ENCODE measurements around the gene CDK9.

Gene CDK9

GRCh38 chr9:127761491-127761956 is 24.3 kb upstream of the CDK9 start:
- no peak for DNase-seq (ENCODE audit: low spot score)

DNA sequence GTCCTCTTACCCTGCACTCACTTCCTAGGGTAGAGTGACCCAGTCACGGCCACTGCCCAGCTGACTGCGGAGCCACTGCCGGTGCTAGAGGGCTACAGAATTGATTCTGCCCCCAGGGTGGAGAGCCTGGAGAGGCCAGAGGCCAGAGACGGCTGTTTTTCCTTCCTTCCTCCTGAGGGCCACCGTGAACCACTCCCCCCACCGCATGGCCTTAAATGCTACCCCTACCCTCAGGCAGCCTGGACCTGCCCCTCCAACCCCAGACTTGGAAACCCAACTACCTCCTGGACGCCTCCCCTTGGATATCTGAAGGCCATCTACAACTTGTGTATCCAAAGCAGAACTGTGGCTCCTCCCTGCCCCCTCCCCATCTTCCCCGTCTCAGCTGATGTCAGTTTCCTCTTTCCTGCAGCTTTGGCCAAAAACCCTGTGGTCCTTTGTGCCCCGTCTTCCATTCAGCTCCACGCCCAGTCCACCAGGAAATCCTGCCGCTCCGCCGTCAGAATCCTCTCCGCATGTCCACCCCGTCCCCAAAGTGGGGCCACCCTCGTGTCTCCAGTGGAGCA is 23.6 kb upstream of the CDK9 start:
- no peak for DNase-seq (ENCODE audit: low spot score)

GRCh38 chr9:127763918-127764384 is 21.9 kb upstream of the CDK9 start:
- DNase-seq (ENCODE audit: low spot score): no peak

- DNase-seq (ENCODE audit: low spot score): no peak
Observed at GRCh38 chr9:127765418-127765817, 20.4 kb upstream of the CDK9 start.

DNA sequence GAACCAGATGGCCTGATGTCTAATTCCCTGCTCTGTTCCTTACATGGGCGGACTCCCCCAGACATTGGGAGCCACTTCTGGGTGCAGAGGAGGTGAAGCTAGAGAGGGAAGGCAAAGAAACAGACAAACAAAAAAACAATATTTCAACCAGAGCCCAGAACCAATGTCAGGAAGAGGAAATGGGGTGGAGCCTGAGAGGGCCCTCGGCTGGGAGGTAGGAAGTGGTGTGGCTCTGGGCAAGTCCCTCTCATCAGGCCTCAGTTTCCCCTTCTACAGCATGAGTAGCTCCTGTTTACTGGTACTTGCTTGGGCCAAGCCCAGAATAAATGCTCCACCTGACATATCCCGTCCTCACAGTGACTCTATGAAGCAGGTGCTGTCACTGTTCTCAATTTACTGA is 18.4 kb upstream of the CDK9 start:
- DNase-seq (ENCODE audit: low spot score): no peak

- DNase-seq (ENCODE audit: low spot score): no peak
Observed at GRCh38 chr9:127767909-127768331, 17.9 kb upstream of the CDK9 start.

GRCh38 chr9:127768698-127769097 is 17.1 kb upstream of the CDK9 start:
- DNase-seq (ENCODE audit: low spot score): no peak

DNA sequence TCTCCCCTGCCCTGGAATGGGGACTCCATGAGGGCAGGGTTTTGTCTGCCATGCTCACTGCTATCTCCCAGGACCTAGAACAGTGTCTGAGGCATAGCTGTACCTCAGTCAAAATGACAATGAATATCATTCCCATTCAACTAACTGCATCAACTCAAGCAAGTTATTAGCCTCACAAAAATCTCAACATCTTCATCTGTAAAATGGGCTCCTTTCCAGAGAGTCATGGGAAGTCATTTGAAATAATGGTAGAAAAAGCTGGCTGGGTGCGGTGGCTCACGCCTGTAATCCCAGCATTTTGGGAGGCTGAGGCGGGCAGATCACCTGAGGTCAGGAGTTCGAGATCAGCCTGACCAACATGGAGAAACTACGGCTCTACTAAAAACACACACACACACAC is 16.7 kb upstream of the CDK9 start:
- no peak for DNase-seq (ENCODE audit: low spot score)

GRCh38 chr9:127769929-127770582 is 15.8 kb upstream of the CDK9 start:
- no peak for DNase-seq (ENCODE audit: low spot score)

DNA sequence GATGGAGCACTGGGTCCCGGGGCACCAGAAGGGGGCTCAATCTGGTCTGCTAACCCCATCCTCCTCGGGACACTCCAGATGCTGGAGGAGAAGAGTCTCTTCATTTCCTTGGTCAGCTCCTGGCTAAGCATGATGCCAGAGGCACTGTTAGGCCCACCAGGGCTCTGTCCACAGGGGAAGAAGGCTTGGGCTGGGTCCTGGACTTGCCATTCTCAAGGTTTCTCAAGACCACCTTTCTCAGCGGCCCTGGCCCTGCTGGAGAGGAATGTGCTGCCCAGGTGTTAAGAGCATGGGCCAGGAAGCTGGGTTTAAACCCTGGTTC is 15.3 kb upstream of the CDK9 start:
- no peak for DNase-seq (ENCODE audit: low spot score)

DNA sequence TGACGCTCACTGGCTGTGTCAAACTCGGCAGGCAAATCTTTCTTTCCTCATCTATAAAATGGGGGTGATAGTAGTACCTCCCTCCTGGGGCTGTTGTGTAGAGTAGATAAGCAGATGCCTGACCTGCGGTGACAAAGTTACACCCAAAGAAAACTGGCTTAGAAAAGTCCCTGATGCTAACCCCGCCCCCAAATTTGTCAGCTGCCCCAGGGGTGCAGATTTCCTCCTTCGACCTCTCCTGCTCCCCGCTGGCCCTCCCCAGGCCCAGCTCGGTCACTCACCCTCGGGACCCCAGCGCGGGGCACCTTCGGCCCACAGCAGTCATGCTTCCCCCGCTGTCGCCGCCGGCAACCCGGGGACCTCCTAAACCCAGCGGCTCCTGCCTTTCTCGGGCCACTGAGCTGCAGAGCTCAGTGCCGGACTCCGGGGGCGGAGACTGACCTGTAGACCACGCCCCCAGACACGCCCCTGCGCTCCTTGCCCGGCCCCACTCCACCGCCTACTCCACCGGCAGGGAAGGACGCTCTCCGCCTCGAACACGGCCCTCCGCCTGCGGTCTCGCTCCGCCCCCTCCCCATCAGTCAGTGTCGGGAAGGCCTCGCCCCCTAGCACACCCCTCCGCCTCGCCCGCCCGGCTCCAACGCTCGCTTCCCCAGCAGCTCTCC is 14.8 kb upstream of the CDK9 start:
- DNase-seq (ENCODE audit: low spot score): peak; percentile 98

GRCh38 chr9:127771570-127772189 is 14.2 kb upstream of the CDK9 start:
- no peak for DNase-seq (ENCODE audit: low spot score)

DNA sequence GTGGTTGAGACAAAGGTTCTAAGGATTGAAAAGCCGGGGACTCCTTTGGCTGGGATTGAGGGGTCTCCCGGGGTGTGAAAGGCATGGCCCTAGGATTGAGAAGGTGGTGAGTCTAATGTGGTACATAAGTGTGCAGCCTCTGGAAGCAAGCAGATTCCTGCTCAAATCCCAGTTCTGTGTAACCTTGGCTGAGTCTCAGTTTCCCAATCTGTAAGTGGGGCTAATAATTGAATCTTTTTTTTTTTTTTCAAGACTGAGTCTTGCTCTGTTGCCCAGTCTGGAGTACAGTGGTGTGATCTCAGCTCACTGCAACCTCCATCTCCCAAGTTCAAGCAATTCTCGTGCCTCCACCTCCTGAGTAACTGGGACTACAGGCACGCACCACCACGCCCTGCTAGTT is 13.2 kb upstream of the CDK9 start:
- no peak for DNase-seq (ENCODE audit: low spot score)

- DNase-seq (ENCODE audit: low spot score): no peak
Observed at GRCh38 chr9:127773272-127773671, 12.6 kb upstream of the CDK9 start.

- no peak for DNase-seq (ENCODE audit: low spot score)
Observed at GRCh38 chr9:127773981-127774380, 11.9 kb upstream of the CDK9 start.

GRCh38 chr9:127776195-127776923 is 9.5 kb upstream of the CDK9 start:
- DNase-seq (ENCODE audit: low spot score): no peak

DNA sequence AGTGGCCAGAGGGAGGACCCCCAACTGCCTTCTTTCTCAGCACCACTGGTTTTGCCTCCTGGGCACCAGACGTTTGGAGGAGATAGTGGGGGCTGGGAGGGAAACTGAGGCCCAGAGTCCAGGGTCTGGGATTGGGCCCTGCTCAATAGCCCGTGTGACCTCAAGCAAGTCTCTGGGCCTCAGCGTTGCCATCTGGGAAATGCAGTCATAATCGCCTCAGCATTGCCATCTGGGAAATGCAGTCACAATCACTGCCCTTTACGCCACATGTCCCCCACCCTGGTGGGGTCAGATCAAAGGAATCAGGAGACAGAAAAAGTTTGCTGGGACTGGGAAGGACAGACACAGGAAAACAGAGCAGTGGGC is 8.9 kb upstream of the CDK9 start:
- DNase-seq (ENCODE audit: low spot score): no peak

- DNase-seq (ENCODE audit: low spot score): no peak
Observed at GRCh38 chr9:127777368-127777980, 8.4 kb upstream of the CDK9 start.

DNA sequence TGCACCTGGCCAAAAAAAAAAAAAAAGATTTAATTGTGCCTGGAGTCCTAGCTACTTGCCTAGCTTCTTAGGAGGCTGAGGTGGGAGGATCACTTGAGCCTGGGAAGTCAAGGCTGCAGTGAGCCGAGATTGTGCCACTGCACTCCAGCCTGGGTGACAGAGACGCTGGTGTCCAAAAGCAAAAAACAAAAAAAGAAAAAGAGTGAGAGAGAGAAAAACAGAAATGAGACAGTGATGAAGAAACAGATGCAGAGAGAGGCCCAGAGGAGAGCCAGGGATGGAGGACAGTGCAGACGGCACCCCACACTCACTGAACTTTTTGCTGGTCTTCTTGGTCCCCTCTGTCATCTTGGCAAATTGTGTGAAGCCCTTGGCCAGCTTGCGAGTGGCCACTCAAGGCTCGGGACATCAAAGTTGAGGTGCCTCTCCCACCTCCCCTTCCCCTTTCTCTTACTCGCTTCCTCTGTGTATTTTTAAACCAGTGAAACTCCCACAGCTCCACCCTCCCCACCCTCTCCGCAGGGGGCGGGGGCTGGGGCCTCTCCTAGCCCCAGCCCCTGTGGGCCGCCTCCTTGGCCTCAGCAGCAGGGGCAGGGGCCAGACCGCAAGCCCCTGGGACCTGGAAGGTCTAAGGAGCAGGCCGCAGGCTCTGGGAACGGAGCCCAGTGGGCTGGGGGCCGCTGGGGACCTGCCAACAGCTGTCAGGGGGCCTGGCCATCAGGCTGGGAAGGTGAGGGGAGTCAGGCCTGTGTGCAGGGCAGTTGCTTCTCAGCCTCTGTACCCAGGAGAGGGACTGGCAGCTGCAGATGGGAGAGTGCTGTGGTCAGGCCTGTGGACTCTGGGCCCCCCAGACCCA is 7.3 kb upstream of the CDK9 start, which contains the start of gene SH2D3C:
SH2D3C (minus strand) TSS at position 387 of the 856 bp plus-strand sequence; CDS start at position 348, 39 bp downstream.
- no peak for DNase-seq (ENCODE audit: low spot score)

DNA sequence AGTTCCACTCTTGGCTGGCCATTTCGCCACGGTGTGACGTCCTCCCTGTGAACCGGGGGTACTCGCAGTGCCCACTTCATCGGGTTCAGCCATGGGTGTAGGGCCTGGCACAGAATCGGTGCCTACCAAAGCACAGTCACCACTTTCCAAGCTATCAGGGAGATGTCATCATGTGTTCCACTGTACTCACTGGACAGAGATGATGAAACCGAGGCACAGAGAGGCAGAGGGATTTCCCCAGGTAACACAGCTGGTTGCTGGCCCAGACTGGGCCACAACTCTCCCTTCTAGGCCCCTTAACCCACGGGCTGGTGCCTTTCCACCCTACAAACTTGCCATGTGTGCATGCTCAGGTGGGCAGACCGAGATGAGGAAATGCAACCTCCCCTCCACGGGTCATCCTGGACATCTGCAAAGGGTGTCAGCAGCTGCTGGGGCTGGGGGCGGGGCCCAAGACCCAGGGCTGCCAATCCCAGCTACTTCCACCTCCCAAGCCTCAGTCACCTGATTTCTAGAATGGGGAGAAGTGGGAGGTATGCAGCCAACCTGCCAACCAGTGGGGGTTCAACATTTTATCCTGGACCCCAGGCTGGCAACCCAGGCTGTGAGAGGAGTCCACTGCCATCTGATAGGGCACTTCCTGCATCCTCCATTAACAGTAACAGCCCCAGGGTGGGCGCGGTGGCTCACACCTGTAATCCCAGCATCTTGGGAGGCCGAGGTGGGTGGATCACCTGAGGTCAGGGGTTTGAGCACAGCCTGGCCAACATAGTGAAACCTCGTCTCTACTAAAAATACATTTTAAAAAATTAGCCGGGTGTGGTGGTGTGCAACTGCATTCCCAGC is 6.5 kb upstream of the CDK9 start:
- no peak for DNase-seq (ENCODE audit: low spot score)

Measured in D341Med (cell line).